Mesenchymal stem cell (in vitro differentiated cells and primary cell): ENCODE data around the gene FAM193B. TPM values are rescaled to one million over a fixed set of nuclear protein-coding genes. Genes with fewer than 3 reads are reported as not detected.

Source experiments
- DNase-seq: peaks from one replicate; pipeline ENCODE4 v3.0.0-alpha.2; 2013
- H2AFZ ChIP-seq: one replicate; pipeline ENCODE4 v1.6.1; 2013; ENCODE audit warnings: low read depth, mild to moderate bottlenecking, control low read depth, inconsistent platforms, low read length, moderate library complexity
- H2AK5ac ChIP-seq: 2 replicates; pipeline ENCODE4 v1.6.1; 2013; ENCODE audit warnings: low read length, moderate library complexity, mild to moderate bottlenecking, inconsistent platforms; ENCODE audit not compliant: severe bottlenecking
- H2BK120ac ChIP-seq: one replicate; pipeline ENCODE4 v1.6.1; 2013; ENCODE audit warnings: low read depth, mild to moderate bottlenecking, inconsistent platforms, low read length, moderate library complexity
- H2BK12ac ChIP-seq, 2 experiments: one replicate each; pipeline ENCODE4 v1.6.1; 2013; ENCODE audit warnings: inconsistent platforms in 2 of 2, low read length in 2 of 2, mild to moderate bottlenecking in 2 of 2, moderate library complexity in 2 of 2, control low read depth in 1 of 2
- H2BK15ac ChIP-seq: one replicate; pipeline ENCODE4 v1.6.1; 2013; ENCODE audit warnings: mild to moderate bottlenecking, low read depth, inconsistent platforms; ENCODE audit not compliant: poor library complexity, severe bottlenecking
- H2BK5ac ChIP-seq: 2 replicates; pipeline ENCODE4 v1.6.1; 2013; ENCODE audit warnings: low read depth, mild to moderate bottlenecking, low read length, control low read depth, inconsistent platforms; ENCODE audit not compliant: poor library complexity, severe bottlenecking
- H3K14ac ChIP-seq, 2 experiments: one replicate each; pipeline ENCODE4 v1.6.1; 2013; ENCODE audit warnings: inconsistent platforms in 2 of 2, low read length in 2 of 2, control low read depth in 1 of 2, mild to moderate bottlenecking in 1 of 2, moderate library complexity in 1 of 2
- H3K18ac ChIP-seq, 2 experiments: one replicate each; pipeline ENCODE4 v1.6.1; 2013; ENCODE audit warnings: inconsistent platforms in 2 of 2, low read length in 2 of 2, control low read depth in 1 of 2, low read depth in 1 of 2, mild to moderate bottlenecking in 1 of 2
- H3K23ac ChIP-seq, 2 experiments: one replicate each; pipeline ENCODE4 v1.6.1; 2013; ENCODE audit warnings: inconsistent platforms in 2 of 2, low read length in 2 of 2, mild to moderate bottlenecking in 2 of 2, moderate library complexity in 2 of 2, control low read depth in 1 of 2
- H3K27ac ChIP-seq: 2 replicates; pipeline ENCODE4 v1.5.1; 2013; ENCODE audit warnings: mild to moderate bottlenecking, moderate library complexity, low read length, control low read depth, inconsistent platforms; ENCODE audit not compliant: poor library complexity, severe bottlenecking
- H3K27me3 ChIP-seq, 2 experiments: 2 replicates each; pipeline versions ENCODE4 v1.6.1 to v1.7.0; 2013; ENCODE audit warnings: low read length in 2 of 2, mild to moderate bottlenecking in 2 of 2, moderate library complexity in 2 of 2, control low read depth in 1 of 2, inconsistent platforms in 1 of 2; ENCODE audit not compliant: control insufficient read depth in 1 of 2, insufficient read depth in 1 of 2
- H3K36me3 ChIP-seq, 2 experiments: 2 replicates each; pipeline versions ENCODE4 v1.6.1 to v1.7.0; 2013; ENCODE audit warnings: low read length in 2 of 2, control low read depth in 1 of 2, inconsistent platforms in 1 of 2, low read depth in 1 of 2, mild to moderate bottlenecking in 1 of 2; ENCODE audit not compliant: insufficient read depth in 2 of 2, control insufficient read depth in 1 of 2
- H3K4ac ChIP-seq, 2 experiments: one replicate each; pipeline ENCODE4 v1.6.1; 2013; ENCODE audit warnings: inconsistent platforms in 2 of 2, low read length in 2 of 2, mild to moderate bottlenecking in 2 of 2, moderate library complexity in 2 of 2, control low read depth in 1 of 2, low read depth in 1 of 2
- H3K4me1 ChIP-seq: 2 replicates; pipeline ENCODE4 v1.6.1; 2013; ENCODE audit warnings: low read depth, low read length, control low read depth; ENCODE audit not compliant: control insufficient read depth, insufficient read depth
- H3K4me2 ChIP-seq: 2 replicates; pipeline ENCODE4 v1.6.1; 2013; ENCODE audit warnings: low read length, mild to moderate bottlenecking, inconsistent platforms; ENCODE audit not compliant: poor library complexity, severe bottlenecking
- H3K4me3 ChIP-seq, 2 experiments: 2 replicates each; pipeline versions ENCODE4 v1.5.1 to v1.7.0; 2013; ENCODE audit warnings: low read length in 2 of 2, mild to moderate bottlenecking in 2 of 2, control low read depth in 1 of 2, low read depth in 1 of 2; ENCODE audit not compliant: insufficient read depth in 1 of 2
- H3K79me1 ChIP-seq: replicated peaks from 2 replicates; pipeline ENCODE4 v1.6.1; 2013; ENCODE audit warnings: mild to moderate bottlenecking, control low read depth, low read length, inconsistent platforms; ENCODE audit not compliant: poor library complexity, severe bottlenecking
- H3K9ac ChIP-seq: 2 replicates; pipeline ENCODE4 v1.7.0; 2013; ENCODE audit warnings: mild to moderate bottlenecking, low read length, moderate library complexity
- H3K9me3 ChIP-seq: 2 replicates; pipeline ENCODE4 v1.7.0; 2013; ENCODE audit warnings: mild to moderate bottlenecking, low read length; ENCODE audit not compliant: control insufficient read depth
- H4K8ac ChIP-seq: one replicate; pipeline ENCODE4 v1.6.1; 2013; ENCODE audit warnings: inconsistent platforms, mild to moderate bottlenecking, low read length, moderate library complexity
- H4K91ac ChIP-seq: one replicate; pipeline ENCODE4 v1.6.1; 2013; ENCODE audit warnings: mild to moderate bottlenecking, low read length, inconsistent platforms
- WGBS: methylation state at CpG from one replicate; pipeline ENCODE4 v1.1.7; 2013; ENCODE audit warnings: mixed read lengths; 5-methylcytosine and 5-hydroxymethylcytosine counted together
- polyA plus RNA-seq, 2 experiments: library from polyadenylated mRNA; stranded (reverse); fragments of 200-250 nt; gene quantifications; one replicate each; pipeline ENCODE4 v1.2.3, GENCODE V29; 2013

The FAM193B gene
- polyA plus RNA-seq (2013, experiment 1 of 2): 23.6 TPM
- 21.0 TPM for polyA plus RNA-seq (2013, experiment 2 of 2)

DNA sequence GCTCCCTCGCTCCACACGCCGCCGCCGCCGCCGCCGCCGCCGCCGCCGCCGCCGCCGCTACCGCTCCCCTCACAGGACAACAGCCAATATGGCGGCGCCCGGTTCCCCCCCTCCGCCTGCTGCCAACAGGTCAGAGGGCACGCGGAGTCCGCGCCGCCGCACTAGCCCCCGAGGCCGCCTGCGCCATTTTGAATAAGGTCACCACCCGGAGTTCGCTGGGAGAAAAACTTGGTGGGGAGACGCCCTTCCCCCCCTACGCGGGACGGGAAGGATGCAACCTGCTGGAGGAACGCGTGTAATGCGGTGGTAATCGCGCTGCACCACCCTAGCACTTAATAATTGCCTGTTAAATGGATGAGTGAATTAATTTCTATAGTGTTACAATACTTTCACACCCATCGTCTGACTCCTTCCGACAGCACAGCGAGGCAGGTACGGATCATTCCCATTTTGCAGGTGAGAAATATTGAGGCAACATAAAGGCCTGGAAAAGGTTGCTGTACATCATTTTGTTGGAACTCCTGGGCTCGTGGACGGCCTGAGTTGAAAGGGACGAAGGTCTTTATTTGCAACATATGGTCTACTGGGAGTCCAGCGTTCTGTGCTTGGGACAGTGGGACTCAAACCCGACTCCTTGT lies at the start of gene FAM193B:
TSS of gene FAM193B (minus strand) at position 90 of the 638 bp plus-strand sequence. CDS start 105 bp downstream, outside the sequence.
- Histone ChIP-seq H2AFZ (peak within 1 kb of the TSS; percentile 89), H2BK120ac (peak within 1 kb of the TSS; percentile 94), H2BK5ac (peak within 1 kb of the TSS; percentile 49), H3K36me3 (peaks cover 9 to 23% of the 10 kb centered on the region in 2 experiments), H2AK5ac (no peak within 1 kb of the TSS), H3K9ac (peak within 1 kb of the TSS; percentile 88), H3K4me2 (peak within 1 kb of the TSS; percentile 98), H3K23ac (peak within 1 kb of the TSS in 1 of 2 experiments; percentile 85), H3K27me3 (no peaks in the 10 kb centered on the region), H2BK15ac (peak within 1 kb of the TSS; percentile 67), H3K4me1 (peaks cover 16% of the 10 kb centered on the region), H4K91ac (peak within 1 kb of the TSS; percentile 62), H4K8ac (peak within 1 kb of the TSS; percentile 92), H3K14ac (peak within 1 kb of the TSS; percentile 94 to 96), H3K4me3 (peak within 1 kb of the TSS; percentile 94 to 97), H3K79me1 (peaks cover 13% of the 10 kb centered on the region), H3K9me3 (no peaks in the 10 kb centered on the region), H3K27ac (peak within 1 kb of the TSS; percentile 53), H2BK12ac (no peak within 1 kb of the TSS), H3K4ac (peak within 1 kb of the TSS; percentile 77 to 79), H3K18ac (peak within 1 kb of the TSS; percentile 34 to 93)
- DNase-seq: peak; percentile 92
- WGBS: 28% methylated on average over 22 of the region's 49 CpGs

DNA sequence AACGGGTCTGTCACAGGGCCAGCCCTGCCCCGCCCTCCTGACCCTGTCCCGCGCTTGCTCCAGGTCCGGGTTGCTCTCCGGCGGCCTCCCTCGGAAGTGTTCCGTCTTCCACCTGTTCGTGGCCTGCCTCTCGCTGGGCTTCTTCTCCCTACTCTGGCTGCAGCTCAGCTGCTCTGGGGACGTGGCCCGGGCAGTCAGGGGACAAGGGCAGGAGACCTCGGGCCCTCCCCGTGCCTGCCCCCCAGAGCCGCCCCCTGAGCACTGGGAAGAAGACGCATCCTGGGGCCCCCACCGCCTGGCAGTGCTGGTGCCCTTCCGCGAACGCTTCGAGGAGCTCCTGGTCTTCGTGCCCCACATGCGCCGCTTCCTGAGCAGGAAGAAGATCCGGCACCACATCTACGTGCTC lies 49.8 kb upstream of the FAM193B start:
- Histone ChIP-seq H3K36me3 (peaks cover 26 to 55% of the 10 kb centered on the region in 2 experiments), H3K4me3 (no peak overlapping the region), H3K9me3 (no peaks in the 10 kb centered on the region), H2BK120ac (no peak overlapping the region), H3K27me3 (no peaks in the 10 kb centered on the region), H2AK5ac (no peak overlapping the region), H2BK12ac (no peak overlapping the region), H3K4me2 (no peak overlapping the region), H4K8ac (no peak overlapping the region), H3K4me1 (peaks cover 20% of the 10 kb centered on the region), H3K14ac (no peak overlapping the region), H2AFZ (no peak overlapping the region), H3K4ac (no peak overlapping the region), H2BK15ac (no peak overlapping the region), H3K27ac (no peak overlapping the region), H3K9ac (no peak overlapping the region), H3K79me1 (peaks cover 25% of the 10 kb centered on the region), H4K91ac (no peak overlapping the region), H2BK5ac (no peak overlapping the region), H3K23ac (no peak overlapping the region), H3K18ac (no peak overlapping the region)
- WGBS: 97% methylated on average over 27 of the region's 27 CpGs
- no peak for DNase-seq

DNA sequence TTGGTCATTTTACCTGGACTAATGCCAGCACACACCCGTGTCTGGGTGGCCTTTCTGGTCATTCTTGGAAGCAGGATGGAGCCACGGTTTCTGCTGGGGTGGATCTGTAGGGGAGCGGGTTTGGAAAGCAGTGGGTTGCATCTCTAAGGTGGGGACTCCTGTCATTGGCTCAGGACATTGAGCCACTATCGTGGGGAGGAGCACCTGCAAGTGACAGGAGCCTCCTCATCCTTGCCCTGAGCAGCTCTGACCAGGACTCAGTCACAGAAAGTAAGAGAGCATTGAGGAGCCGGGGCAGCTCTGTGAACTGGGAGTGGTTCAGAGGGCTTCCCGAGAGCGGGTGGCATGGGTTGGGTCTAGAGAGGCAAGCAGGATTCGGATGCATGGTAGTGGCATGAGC lies 49.3 kb upstream of the FAM193B start:
- Histone ChIP-seq H3K79me1 (peaks cover 24% of the 10 kb centered on the region), H3K27me3 (no peaks in the 10 kb centered on the region), H3K27ac (no peak overlapping the region), H3K18ac (no peak overlapping the region), H2BK12ac (no peak overlapping the region), H3K9ac (no peak overlapping the region), H3K36me3 (peaks cover 21 to 50% of the 10 kb centered on the region in 2 experiments), H2AFZ (no peak overlapping the region), H3K4me2 (no peak overlapping the region), H4K91ac (no peak overlapping the region), H4K8ac (no peak overlapping the region), H3K4ac (no peak overlapping the region), H3K4me1 (peaks cover 20% of the 10 kb centered on the region), H3K9me3 (no peaks in the 10 kb centered on the region), H3K14ac (no peak overlapping the region), H2BK120ac (no peak overlapping the region), H3K4me3 (no peak overlapping the region), H3K23ac (no peak overlapping the region), H2BK15ac (no peak overlapping the region), H2AK5ac (no peak overlapping the region), H2BK5ac (no peak overlapping the region)
- WGBS: 94% methylated on average over 8 of the region's 8 CpGs
- no peak for DNase-seq

DNA sequence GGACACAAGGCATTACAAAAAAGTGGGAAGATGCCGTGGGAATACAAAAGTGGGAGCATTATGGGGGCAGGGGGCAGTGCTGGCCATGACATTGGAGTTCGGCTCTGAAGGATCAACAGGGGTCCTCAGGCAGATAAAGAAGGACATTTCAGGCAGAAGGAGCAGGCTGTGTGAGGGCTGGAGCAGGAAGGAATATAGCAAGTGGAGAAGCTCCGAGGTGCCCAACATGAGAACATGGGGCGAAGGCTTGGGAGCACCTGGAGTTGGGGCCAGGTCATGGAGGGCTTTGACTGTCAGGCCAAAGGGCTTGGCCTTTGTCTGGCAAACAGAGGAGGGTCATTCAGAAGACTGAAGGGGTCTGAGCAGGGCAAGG lies 48.1 kb upstream of the FAM193B start:
- Histone ChIP-seq H2BK120ac (no peak overlapping the region), H2BK12ac (no peak overlapping the region), H3K4me1 (peaks cover 16% of the 10 kb centered on the region), H3K79me1 (peaks cover 21% of the 10 kb centered on the region), H4K8ac (no peak overlapping the region), H3K4ac (no peak overlapping the region), H3K9me3 (no peaks in the 10 kb centered on the region), H2AFZ (no peak overlapping the region), H3K36me3 (peaks cover 16 to 40% of the 10 kb centered on the region in 2 experiments), H3K4me3 (no peak overlapping the region), H3K27ac (no peak overlapping the region), H3K4me2 (no peak overlapping the region), H2BK15ac (no peak overlapping the region), H2AK5ac (no peak overlapping the region), H3K18ac (no peak overlapping the region), H3K23ac (no peak overlapping the region), H3K9ac (peak overlapping the region; percentile 95), H4K91ac (no peak overlapping the region), H3K14ac (no peak overlapping the region), H2BK5ac (no peak overlapping the region), H3K27me3 (no peaks in the 10 kb centered on the region)
- DNase-seq: no peak
- 96% methylated on average over 4 of the region's 4 CpGs for WGBS
